ENCODE results near the gene DIPK2B.

Gene DIPK2B

DNA sequence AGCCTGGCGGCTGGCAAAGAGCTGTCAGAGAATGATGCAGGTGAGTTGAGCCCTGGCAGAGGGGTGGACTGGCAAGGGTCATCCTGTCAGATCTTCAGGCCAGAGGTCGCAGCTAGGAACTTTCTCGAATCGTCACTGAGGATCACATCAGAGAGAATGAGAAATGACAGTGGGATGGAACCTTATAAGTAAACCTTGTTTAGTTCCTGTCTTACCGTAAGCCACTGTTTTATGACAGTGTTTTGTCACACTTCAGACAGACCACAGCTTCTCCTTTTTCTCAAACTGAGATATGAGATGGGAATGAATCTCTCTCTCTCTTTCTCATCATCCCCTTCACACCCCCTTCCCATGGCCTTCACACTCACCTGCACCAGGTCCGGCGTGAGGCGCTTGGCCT lies 9.3 kb downstream of the DIPK2B start:
- H3K4me3 ChIP-seq (ENCODE audit: low read depth, low read length), result no peak overlapping the region
- TF ChIP-seq, protein P1, sequence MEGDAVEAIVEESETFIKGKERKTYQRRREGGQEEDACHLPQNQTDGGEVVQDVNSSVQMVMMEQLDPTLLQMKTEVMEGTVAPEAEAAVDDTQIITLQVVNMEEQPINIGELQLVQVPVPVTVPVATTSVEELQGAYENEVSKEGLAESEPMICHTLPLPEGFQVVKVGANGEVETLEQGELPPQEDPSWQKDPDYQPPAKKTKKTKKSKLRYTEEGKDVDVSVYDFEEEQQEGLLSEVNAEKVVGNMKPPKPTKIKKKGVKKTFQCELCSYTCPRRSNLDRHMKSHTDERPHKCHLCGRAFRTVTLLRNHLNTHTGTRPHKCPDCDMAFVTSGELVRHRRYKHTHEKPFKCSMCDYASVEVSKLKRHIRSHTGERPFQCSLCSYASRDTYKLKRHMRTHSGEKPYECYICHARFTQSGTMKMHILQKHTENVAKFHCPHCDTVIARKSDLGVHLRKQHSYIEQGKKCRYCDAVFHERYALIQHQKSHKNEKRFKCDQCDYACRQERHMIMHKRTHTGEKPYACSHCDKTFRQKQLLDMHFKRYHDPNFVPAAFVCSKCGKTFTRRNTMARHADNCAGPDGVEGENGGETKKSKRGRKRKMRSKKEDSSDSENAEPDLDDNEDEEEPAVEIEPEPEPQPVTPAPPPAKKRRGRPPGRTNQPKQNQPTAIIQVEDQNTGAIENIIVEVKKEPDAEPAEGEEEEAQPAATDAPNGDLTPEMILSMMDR (IDR thresholded peaks at IDR 0.05; ENCODE audit: low read depth, low read length, missing control alignments), result no peak
- DNase-seq (ENCODE audit: low read depth), result no peak

DNA sequence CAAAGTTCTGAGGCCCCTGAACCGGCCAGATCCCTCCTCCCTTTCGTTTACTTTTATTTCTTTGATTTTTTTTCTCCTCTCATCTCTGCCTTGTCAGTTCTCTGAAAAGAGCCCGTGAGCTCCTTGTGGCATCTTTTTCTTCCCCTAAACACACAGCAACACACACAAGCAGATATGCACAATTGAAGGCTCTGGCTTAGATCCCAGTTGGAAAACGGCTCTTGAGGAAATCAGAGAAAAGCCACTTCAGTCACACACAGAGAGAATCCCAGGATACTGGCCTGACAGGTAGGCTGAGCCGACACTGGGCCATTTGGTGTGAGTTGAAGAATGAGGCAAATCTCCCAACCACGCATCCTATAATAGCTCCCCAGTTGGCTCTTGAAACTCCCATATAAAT lies 12.9 kb downstream of the DIPK2B start:
- TF ChIP-seq, protein P1 (IDR thresholded peaks at IDR 0.05; ENCODE audit: low read depth, low read length, missing control alignments), result no peak
- no peak for DNase-seq (ENCODE audit: low read depth)
- no peak overlapping the region for H3K4me3 ChIP-seq (ENCODE audit: low read depth, low read length)

DNA sequence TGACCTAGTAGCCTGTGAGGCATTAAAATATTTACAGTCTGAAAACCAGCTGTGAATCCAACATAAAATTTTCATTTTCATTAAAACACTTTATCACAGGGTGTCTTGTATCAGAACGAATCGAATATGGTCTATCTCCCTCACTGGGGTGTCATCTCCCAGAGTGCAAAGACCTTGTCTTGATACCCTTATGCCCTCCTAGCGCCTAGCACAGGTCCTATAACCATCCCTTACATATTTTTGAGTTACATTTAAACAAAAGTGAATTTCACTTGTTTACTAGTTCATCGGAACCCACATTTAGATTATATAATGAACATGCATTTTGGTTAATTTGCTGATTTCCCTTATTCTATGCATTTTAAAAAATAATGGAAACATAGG lies 14.0 kb downstream of the DIPK2B start:
- TF ChIP-seq, protein P1 (IDR thresholded peaks at IDR 0.05; ENCODE audit: low read depth, low read length, missing control alignments), result no peak
- H3K4me3 ChIP-seq (ENCODE audit: low read depth, low read length), result no peak overlapping the region
- no peak for DNase-seq (ENCODE audit: low read depth)

DNA sequence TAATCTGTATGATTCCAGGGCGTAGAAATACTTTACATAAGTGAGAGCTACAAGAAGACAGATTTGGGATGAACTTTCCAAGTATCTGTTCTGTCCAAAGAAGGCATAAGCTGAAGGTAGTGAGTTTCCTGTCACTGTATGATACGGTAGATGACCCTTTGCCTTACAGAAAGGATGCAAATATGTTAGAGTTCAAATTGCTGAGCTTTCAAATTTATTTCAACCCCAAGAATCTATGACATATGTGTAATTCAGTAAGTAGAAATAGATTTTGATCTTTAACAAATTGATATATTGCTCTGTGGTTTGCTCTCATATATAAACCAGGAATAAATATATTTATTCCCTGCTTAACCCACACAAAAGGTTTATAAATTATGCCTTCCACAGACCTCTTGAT lies 16.5 kb downstream of the DIPK2B start:
- DNase-seq (ENCODE audit: low read depth), result no peak
- TF ChIP-seq, protein P1 (IDR thresholded peaks at IDR 0.05; ENCODE audit: low read depth, low read length, missing control alignments), result no peak
- no peak overlapping the region for H3K4me3 ChIP-seq (ENCODE audit: low read depth, low read length)

DNA sequence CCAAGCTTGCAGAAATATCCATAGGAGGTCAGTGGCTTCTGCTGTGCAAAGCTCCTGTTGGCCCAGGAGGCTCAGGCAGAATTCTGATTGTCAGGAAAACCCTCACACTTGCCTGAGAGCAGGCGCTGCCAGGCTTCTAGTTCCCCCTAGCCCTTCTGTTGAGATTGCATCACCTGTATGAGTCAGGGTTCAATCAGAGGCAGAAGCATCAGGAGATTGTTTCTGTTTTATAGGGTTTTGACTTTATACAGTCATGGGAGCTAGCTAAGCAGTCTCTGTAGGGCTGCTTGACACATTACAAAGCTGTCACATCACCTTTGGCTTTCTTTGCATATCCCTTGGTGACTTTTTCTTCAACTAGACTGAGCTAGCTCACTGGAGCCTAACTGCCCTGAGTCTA lies 27.8 kb downstream of the DIPK2B start:
- no peak for DNase-seq (ENCODE audit: low read depth)
- H3K4me3 ChIP-seq (ENCODE audit: low read depth, low read length), result no peak overlapping the region

DNA sequence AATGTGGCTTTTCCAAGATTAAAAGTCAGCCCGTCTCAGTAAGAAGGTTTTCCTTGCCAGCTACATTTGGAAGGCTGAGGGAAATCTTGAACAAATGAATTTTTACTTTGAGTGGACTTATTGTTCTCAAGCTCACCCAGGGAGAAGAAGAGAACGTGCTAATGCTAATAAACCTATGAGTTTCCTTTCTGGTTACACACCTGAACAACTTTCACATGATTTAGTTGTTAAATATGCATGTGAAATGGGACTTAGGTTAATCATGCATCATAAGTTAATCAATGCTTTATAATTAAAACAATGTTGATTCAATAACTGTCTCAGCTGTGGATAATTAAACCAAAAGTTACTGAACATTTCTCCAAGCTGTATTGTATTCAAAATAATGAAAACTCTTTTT lies 33.9 kb downstream of the DIPK2B start:
- TF ChIP-seq, protein P1 (IDR thresholded peaks at IDR 0.05; ENCODE audit: low read depth, low read length, missing control alignments), result no peak
- H3K4me3 ChIP-seq (ENCODE audit: low read depth, low read length), result no peak overlapping the region
- no peak for DNase-seq (ENCODE audit: low read depth)

More for the DNA sequence above, 27.8 kb downstream of the DIPK2B start:
- TF ChIP-seq, protein P1 (IDR thresholded peaks at IDR 0.05; ENCODE audit: low read depth, low read length, missing control alignments), result no peak

DNA sequence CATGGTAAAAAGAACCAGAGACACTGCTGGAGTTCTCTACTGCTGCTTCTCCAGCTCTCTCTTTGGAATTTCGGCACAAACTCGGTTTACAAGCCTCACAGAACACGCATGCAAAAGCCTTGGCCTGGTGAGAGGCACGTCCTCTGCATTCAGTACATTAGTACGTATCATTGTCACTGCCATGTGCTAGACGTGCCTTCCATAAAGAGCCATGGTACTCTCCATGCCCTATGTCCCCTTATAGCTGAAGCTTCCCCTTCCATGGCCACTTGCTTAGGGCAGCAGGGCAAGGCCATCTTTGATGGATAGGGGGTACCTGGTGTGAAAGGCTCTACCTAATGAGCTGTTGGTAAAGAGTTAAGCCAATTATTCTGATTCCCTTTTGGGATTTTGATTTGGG lies 35.0 kb downstream of the DIPK2B start:
- TF ChIP-seq, protein P1 (IDR thresholded peaks at IDR 0.05; ENCODE audit: low read depth, low read length, missing control alignments), result no peak
- DNase-seq (ENCODE audit: low read depth), result no peak
- H3K4me3 ChIP-seq (ENCODE audit: low read depth, low read length), result no peak overlapping the region
